NB4 (cell line): ENCODE data around the gene ACE.

ENCODE experiments used
- DNase-seq: peaks from one replicate; pipeline ENCODE4 v3.0.0; 2010; ENCODE audit warnings: low read depth
- H3K4me3 ChIP-seq: one replicate; pipeline ENCODE4 v1.5.1; 2011; ENCODE audit warnings: mild to moderate bottlenecking, low read depth, low read length, moderate library complexity
- MYC ChIP-seq: IDR thresholded peaks from 2 replicates; pipeline ENCODE4 v1.6.1; 2011; ENCODE audit warnings: low read depth, low read length
- POLR2A ChIP-seq: IDR thresholded peaks from 2 replicates; pipeline ENCODE4 v1.6.1; 2011; ENCODE audit warnings: mild to moderate bottlenecking; ENCODE audit not compliant: insufficient read length; ENCODE audit errors: extremely low read depth
- TF ChIP-seq, protein P1 (sequence below): IDR thresholded peaks from 2 replicates; pipeline ENCODE4 v1.6.1; 2011; ENCODE audit warnings: low read depth, low read length
- TF ChIP-seq, protein P2 (sequence below): IDR thresholded peaks from one replicate; pipeline ENCODE4 v1.5.1; 2012; ENCODE audit warnings: low read depth, low read length

The ACE gene

DNA sequence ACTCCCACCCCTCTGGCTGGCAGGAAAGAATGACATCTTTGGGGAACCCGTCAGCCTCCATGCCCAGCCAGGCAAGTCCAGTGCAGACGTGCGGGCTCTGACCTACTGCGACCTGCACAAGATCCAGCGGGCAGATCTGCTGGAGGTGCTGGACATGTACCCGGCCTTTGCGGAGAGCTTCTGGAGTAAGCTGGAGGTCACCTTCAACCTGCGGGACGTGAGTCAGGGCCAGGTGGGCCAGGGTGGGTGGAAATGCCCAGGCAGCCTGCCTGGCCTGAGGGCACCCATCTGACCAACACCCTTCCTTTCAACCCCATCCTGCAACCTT is 65.3 kb downstream of the ACE start:
- TF ChIP-seq, protein P1, sequence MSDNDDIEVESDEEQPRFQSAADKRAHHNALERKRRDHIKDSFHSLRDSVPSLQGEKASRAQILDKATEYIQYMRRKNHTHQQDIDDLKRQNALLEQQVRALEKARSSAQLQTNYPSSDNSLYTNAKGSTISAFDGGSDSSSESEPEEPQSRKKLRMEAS: no peak
- TF ChIP-seq MYC (no peak), POLR2A (no peak)
- TF ChIP-seq, protein P2, sequence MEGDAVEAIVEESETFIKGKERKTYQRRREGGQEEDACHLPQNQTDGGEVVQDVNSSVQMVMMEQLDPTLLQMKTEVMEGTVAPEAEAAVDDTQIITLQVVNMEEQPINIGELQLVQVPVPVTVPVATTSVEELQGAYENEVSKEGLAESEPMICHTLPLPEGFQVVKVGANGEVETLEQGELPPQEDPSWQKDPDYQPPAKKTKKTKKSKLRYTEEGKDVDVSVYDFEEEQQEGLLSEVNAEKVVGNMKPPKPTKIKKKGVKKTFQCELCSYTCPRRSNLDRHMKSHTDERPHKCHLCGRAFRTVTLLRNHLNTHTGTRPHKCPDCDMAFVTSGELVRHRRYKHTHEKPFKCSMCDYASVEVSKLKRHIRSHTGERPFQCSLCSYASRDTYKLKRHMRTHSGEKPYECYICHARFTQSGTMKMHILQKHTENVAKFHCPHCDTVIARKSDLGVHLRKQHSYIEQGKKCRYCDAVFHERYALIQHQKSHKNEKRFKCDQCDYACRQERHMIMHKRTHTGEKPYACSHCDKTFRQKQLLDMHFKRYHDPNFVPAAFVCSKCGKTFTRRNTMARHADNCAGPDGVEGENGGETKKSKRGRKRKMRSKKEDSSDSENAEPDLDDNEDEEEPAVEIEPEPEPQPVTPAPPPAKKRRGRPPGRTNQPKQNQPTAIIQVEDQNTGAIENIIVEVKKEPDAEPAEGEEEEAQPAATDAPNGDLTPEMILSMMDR: no peak

DNA sequence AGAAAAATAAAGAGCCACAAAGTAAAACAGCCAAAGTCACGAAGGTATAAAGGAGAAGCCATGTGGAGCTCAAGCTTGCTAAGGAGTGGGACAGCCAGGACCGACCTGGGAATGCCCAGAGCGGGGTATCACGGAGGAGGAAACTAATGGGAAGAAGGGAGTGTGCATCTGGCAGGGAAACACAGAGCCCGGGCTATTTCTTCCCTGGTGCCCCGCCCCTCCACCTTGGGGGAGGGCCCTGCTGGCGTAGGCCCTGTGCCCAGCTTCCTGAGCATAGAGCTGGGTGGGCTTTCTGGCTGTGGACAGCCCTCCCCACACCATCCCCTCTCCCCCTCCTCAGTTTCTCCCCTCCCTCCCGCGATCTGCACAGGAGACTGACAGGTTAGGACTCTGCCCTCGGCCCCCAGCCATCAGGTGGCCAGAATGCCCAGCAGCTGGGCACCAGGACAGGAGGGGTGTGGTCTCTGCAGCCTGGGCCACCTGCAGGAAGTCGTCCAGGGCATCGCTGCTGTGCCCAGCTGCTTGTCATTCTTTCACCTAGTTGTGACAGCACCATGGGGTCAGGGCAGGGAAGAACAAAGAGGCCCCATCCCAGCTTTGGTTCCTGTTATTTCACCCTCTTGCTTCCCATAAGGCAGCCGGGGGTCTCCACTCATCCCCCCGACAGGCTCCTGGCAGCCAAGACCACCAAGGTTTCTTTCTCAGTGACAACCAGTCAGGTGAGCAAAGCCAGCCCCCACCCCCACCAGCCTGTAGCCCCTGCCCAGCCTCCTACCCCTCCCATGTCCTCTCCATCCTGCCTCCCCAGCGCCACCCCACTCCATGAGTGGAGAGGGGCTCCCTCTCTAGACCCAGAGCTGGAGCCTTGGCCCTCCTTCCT is 66.3 kb downstream of the ACE start:
- no peak for TF ChIP-seq MYC
- TF ChIP-seq, protein P2: no peak
- TF ChIP-seq, protein P1: no peak
- no peak for TF ChIP-seq POLR2A
- DNase-seq: no peak
- H3K4me3 ChIP-seq: no peak overlapping the region

More for the DNA sequence above, 65.3 kb downstream of the ACE start:
- no peak for DNase-seq
- H3K4me3 ChIP-seq: no peak overlapping the region

DNA sequence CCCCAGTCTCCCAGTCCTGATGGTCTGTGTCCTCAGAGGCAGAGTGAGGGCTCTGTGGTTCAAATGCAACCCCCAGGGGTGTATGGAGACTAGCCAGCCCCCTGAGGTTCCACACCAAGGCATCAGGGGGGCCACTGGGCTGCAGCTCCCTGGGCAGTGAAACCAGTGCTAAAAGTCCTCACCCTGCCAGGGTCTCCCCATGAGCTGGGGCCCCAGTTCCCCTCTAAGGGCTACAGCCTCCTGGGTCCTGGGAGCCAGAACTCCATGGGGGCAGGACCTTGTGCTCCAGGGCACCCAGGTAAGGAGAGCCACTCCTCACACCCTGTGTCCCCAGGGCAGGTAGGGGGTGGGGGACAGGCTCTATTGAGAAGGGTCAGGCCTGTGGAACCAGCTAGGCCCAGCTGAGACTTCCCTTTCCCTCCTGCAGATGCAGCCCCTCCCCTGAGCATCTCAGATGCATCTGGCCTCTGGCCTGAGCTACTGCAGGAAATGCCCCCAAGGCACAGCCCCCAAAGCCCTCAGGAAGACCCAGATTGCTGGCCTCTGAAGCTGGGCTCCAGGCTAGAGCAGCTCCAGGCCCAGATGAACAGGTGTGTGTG is 67.1 kb downstream of the ACE start:
- no peak for DNase-seq
- no peak overlapping the region for H3K4me3 ChIP-seq
- TF ChIP-seq, protein P2: no peak
- TF ChIP-seq MYC (no peak), POLR2A (no peak)
- TF ChIP-seq, protein P1: no peak

DNA sequence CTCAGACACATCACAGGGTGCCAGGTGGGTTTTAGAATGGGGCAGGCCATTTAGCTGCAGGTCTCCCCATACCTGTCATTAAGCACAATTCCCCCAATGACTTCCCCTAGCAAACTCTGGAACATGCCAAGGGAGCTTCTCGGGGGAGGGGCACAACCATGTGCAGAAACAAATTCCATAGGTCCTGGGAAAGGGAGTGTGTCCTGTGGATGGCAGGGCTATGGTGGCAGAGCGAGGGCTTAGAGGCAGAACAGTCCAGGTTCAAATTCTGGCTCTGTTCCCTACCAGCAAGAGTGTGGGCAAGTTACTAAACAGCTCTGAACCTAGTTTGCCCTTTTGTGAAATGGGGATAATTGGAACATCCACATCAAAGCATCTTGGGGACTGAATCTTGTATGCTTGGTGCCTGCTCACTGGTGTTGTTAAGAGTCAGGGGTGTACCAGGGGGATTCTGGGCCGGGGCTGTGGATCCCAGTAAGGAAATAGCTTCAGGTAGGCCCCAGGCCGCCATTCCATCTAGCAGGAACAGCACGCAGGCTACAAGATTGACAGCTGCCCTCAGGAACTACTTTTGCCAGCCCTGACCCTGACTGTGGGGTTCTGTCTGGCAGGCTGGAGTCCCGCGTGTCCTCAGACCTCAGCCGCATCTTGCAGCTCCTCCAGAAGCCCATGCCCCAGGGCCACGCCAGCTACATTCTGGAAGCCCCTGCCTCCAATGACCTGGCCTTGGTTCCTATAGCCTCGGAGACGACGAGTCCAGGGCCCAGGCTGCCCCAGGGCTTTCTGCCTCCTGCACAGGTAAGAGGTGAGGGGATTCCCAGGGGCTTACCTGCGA is 67.8 kb downstream of the ACE start:
- TF ChIP-seq, protein P2: no peak
- no peak for TF ChIP-seq MYC
- TF ChIP-seq, protein P1: no peak
- TF ChIP-seq POLR2A: no peak
- DNase-seq: no peak

DNA sequence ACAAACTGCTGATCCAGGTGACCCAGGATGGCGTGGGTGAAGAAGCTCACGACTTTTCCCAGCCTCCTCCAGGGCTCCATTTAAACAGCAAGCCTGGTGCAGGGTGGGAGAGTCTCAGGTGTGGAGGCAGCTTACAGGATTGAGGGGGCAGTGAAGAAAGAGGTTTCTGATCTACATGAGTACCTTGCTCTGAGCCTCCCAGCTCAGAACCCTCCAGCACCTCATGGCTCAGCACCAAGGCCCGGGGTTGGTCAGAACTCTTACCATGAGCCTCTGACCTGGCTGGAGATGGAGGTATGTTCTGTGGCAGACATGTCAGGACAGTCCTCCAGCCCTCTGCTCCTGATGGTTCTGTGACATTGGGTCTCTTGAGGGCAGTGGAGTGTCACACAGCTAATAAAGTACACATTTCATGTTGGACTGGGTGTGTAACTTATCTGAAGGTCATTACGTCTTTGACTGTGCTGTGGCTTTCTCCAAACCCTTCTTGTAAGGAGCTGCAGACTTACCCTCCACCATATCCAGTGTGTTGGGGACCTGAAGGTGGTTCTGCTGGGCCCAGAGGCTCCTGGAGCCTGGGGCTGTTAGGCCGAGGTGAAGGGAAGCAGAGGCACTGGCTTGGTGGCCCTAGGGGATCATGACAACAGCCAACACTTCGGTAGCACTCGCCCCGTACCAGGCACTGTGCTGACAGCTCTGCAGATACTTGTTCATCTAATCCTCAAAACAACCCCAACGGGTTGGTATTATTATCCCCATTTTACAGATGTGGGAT is 69.6 kb downstream of the ACE start:
- no peak overlapping the region for H3K4me3 ChIP-seq
- no peak for DNase-seq
- TF ChIP-seq, protein P2: no peak
- no peak for TF ChIP-seq POLR2A
- TF ChIP-seq, protein P1: no peak
- no peak for TF ChIP-seq MYC

More for the DNA sequence above, 67.8 kb downstream of the ACE start:
- H3K4me3 ChIP-seq: no peak overlapping the region
